H54 (cell line): ENCODE measurements around the gene ARNT2.
A peak's percentile ranks its signal among the peaks of the same experiment; 100 is the strongest.

Experiments used
- DNase-seq: peaks from one replicate; pipeline ENCODE4 v3.0.0; 2011; ENCODE audit warnings: low spot score, mixed read lengths; ENCODE audit not compliant: insufficient read length
- FAIRE-seq: peaks from 3 replicates; lab custom pipeline; 2011; peaks lifted over from hg19 to GRCh38; lab: Jason Lieb, UNC
- POLR2A ChIP-seq: IDR thresholded peaks from 2 replicates; pipeline ENCODE4 v1.6.1; 2011; ENCODE audit warnings: low read depth, mild to moderate bottlenecking, low read length

Gene ARNT2

DNA sequence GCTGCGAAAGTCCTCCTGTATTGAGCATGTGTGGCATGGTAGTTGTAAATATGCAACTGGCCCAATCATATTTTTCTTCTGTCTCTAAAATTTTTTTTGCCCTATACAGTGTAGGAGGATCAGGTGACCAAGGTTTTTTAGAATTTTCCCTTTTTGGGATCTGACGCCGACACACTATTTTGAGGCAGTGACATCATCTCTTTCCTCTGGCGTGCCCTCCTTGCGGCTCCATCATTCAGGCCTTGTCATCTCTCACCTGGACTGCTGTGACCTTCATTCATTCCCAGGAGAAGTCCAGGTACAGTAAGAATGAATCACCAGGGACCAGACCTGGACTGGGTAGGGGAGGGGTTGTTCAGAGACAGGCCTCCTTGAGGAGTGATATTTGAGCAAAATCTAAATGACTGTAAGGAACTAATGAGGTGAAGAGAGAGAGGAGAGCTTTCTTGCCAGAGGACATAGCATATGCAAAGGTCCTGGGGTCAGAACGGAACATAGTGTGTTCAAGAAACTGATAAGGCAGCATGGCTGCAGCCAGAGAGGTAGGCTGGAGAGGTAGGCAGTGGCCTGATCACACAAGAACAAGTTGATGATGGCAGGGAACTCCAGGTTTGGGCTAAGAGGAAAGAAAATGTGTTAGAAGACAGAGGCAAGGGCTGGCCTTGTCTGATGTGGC lies 38.7 kb downstream of the ARNT2 start:
- no peak for DNase-seq
- FAIRE-seq, result no peak
- TF ChIP-seq POLR2A, result no peak

- FAIRE-seq (no peak), DNase-seq (no peak)
- no peak for TF ChIP-seq POLR2A
Observed at GRCh38 chr15:80444680-80445251, 40.6 kb downstream of the ARNT2 start.

DNA sequence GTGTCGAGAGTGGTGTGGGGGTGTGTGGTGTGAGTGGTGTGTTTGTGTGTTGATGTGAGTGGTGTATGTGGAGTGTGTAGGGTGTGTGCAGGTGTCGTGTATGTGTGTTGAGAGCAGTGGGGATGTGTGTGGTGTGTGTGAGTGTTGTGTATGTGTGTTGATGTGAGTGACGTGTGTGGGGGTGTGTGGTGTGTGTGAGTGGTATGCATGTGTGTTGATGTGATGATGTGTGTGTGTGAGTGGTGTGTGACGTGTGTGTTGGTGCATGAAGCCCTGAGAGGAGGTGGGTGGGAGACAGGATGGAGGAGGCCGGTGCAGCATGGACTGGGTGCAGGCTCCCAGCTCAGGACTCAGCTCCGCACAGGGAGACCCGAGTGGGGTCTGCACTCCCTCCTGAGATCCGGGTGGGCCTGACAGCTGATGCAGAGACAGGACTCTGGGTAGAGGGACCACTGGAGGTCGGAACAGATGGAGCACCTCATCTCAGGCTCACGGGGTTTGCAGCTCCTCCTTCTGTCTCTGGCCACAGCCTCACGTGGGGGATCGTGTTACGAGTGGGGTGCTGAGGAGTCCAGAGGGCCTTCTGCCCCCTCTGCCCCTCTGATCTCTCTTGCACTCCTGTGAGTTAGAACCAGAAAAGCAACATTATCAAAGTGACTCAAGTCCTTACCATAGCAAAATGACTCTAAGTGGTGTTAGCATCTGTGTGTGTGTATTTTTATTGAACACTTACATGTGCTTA lies 41.3 kb downstream of the ARNT2 start:
- no peak for TF ChIP-seq POLR2A
- FAIRE-seq, result no peak

GRCh38 chr15:80447077-80447476 lies 42.9 kb downstream of the ARNT2 start:
- no peak for FAIRE-seq
- no peak for TF ChIP-seq POLR2A
- DNase-seq, result no peak

More for the DNA sequence above, 41.3 kb downstream of the ARNT2 start:
- no peak for DNase-seq

GRCh38 chr15:80449825-80450224 lies 45.6 kb downstream of the ARNT2 start:
- no peak for DNase-seq
- no peak for FAIRE-seq
- TF ChIP-seq POLR2A, result no peak

DNA sequence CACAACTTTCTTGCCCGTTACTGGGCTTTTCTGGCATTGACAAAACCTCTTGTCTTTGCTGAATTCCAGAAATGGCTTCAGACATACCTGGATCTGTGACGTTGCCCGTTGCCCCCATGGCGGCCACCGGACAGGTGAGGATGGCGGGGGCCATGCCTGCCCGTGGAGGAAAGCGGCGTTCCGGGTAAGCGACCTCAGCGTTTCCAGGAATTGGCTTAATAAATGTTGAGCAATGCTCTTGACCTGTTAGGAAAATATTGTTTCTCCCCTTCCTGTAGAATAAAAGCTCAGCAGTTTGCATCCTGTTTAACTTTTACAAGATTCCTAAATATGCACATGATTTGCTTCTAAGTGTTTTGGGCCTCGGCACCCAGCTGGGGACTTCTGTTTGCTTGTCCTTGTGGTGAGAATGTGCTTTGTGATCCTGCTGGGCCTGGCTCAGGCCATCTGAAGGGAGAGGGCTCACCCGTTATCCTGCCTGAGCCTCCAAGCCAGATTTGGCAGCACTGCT lies 46.7 kb downstream of the ARNT2 start:
- no peak for TF ChIP-seq POLR2A
- FAIRE-seq (no peak), DNase-seq (no peak)

GRCh38 chr15:80452166-80452565 lies 48.0 kb downstream of the ARNT2 start:
- FAIRE-seq (no peak), DNase-seq (no peak)
- no peak for TF ChIP-seq POLR2A

DNA sequence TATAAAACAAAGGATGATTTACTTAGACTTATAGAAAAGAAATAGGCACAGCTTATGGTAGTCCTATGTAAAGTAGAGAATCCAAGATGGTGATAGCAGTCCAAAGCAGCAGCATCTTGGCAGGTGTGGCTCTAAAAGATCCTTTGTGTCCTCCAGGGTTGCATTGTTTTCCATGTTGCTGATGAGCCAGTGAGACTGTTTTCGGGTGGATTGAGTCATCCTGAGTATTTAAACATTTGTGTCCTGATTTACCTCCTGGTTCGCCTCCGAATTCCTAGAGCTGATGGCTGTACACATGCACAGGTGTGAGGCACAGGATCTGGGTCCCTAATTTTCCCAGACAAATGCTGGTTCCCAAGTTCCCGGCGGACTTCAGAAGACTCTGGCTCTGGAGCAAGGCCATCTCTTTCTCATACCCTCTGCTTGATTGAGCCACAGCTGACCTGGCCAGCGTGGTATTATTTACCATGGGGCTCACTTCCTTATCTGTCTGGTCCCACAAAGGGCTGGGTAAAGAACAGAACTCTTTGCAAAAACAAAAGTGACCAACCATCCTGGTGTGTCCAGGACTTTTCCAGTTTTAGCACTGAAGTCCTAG lies 51.0 kb downstream of the ARNT2 start:
- DNase-seq (no peak), FAIRE-seq (no peak)
- TF ChIP-seq POLR2A, result no peak

DNA sequence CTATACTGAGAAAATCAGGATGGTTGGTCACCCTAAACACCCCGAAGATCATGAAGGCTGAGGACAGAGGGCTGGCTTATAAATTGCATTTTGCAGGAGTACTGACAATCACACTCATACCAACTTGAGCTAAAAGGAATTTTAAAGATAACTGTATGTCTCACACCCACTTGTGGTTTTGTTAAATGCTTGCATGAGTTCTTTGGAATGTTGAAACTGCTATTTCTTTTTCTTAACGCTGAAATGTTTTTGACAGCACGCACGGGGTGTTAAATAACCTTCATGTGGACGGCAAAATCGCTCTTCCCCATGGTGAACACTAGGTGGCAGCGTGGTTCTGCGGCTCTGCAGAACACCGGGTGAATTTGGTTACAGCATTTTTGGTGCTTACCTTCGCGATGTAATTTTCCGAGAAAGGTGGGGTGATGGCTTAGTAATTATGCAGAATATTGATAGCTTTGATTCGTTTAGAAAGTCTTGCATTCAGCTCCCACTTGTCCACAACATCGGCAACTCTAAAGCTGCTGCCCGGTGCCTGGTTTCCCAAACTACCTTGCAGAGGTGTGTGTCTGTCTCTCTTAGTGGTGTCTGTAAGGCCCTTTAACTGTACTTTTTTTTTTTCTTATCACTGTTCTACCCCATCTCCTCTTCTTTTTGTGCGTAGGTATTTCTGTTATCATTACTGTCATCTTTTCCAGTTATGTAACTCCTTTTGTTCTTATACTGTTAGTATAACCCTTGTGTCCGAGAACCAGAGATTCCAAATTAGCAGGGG lies 51.7 kb downstream of the ARNT2 start:
- no peak for TF ChIP-seq POLR2A
- FAIRE-seq, result no peak
- DNase-seq, result peak; percentile 46

- FAIRE-seq (no peak), DNase-seq (no peak)
- TF ChIP-seq POLR2A, result no peak
Observed at GRCh38 chr15:80456517-80457492, 52.6 kb downstream of the ARNT2 start.

DNA sequence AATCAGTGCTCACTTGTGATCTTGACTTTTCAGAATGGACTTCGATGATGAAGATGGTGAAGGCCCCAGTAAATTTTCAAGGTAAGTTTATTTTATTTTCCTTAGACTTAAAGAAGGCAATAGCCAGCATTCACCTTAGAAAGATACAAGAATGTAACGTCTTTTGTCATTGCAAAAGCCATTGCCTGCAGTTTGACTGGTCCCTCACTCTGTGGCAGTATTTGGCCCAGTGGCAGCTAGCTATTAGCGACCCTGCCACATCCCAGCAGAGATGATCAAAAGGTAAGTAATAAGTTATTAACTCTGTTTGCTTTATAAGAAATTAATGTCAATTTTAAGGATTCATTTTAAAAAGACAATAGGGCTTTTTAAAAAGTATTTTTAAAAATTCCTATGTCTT lies 53.7 kb downstream of the ARNT2 start:
- FAIRE-seq, result no peak
- no peak for TF ChIP-seq POLR2A

DNA sequence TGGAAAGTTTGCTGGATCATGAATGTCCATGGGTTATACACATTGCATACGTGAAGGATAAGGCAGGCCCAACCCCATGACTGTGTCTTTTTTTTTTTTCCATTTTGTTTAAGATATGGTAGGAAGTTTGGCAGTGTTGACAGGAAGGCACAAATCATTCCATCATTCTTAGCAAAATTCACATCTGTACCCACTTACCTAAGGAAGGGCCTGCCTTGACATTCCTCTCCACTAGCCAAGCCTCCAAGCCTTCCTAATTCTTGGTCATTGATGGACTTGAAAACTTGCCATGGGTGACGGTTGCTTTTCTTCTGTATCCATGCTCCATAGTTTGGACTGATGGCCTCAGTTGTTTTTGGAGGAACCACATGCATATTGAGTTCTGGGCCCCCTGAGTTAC lies 54.4 kb downstream of the ARNT2 start:
- DNase-seq, result no peak
- FAIRE-seq, result no peak
- no peak for TF ChIP-seq POLR2A

More for the DNA sequence above, 53.7 kb downstream of the ARNT2 start:
- DNase-seq, result no peak
